Endothelial cell of umbilical vein (primary cell): Measurements from ENCODE around the gene ADIPOR2. TPM values are rescaled to one million over a fixed set of nuclear protein-coding genes. Genes with fewer than 3 reads are reported as not detected.

Experiments
- BruUV-seq: library from RNA; stranded (reverse); fragments of 400-500 nt; replicated peaks from 2 replicates; lab custom pipeline; 2021; lab: Mats Ljungman, UMichigan
- CTCF ChIA-PET: fragments of 300-600, 350-600 bp; sonication (Branson Sonifier 250); formaldehyde crosslinking; loops from one replicate; lab custom pipeline; 2021; ENCODE audit warnings: antibody characterized with exemption, inconsistent platforms; lab: Charles Lee
- POLR2A ChIA-PET: fragments of 300-600, 350-600 bp; sonication (Branson Sonifier 250); formaldehyde crosslinking; loops from one replicate; lab custom pipeline; 2021; ENCODE audit warnings: antibody characterized with exemption, inconsistent platforms; lab: Charles Lee
- DNase-seq: peaks from one replicate; pipeline ENCODE4 v3.0.0-alpha.2; 2011; ENCODE audit warnings: low read depth, low spot score
- FAIRE-seq: peaks from 2 replicates; lab custom pipeline; 2011; peaks lifted over from hg19 to GRCh38; lab: Jason Lieb, UNC
- H2AFZ ChIP-seq: 2 replicates; pipeline ENCODE4 v1.6.0; 2012; ENCODE audit warnings: low read depth, low read length, control low read depth, inconsistent platforms
- H3K27ac ChIP-seq: 2 replicates; pipeline ENCODE4 v1.5.1; 2011; ENCODE audit warnings: low read depth, mild to moderate bottlenecking, control low read depth, low read length, moderate library complexity; ENCODE audit not compliant: insufficient read depth
- H3K27me3 ChIP-seq, 2 experiments: 2 replicates each; pipeline versions ENCODE4 v1.6.0 to v1.6.1; 2011; ENCODE audit warnings: low read length in 2 of 2, mixed read lengths in 1 of 2; ENCODE audit not compliant: control insufficient read depth in 2 of 2, insufficient read depth in 2 of 2
- H3K36me3 ChIP-seq, 2 experiments: 2 replicates in 1 of 2; 3 replicates in 1 of 2; pipeline ENCODE4 v1.5.1; 2011; ENCODE audit warnings: low read length in 2 of 2, mild to moderate bottlenecking in 1 of 2, moderate library complexity in 1 of 2; ENCODE audit not compliant: control insufficient read depth in 2 of 2, insufficient read depth in 2 of 2; ENCODE audit errors: extremely low read depth in 1 of 2
- H3K4me1 ChIP-seq: 3 replicates; pipeline ENCODE4 v1.5.1; 2011; ENCODE audit warnings: mild to moderate bottlenecking, low read length; ENCODE audit not compliant: control insufficient read depth, insufficient read depth; ENCODE audit errors: extremely low read depth
- H3K4me2 ChIP-seq: 2 replicates; pipeline ENCODE4 v1.6.1; 2011; ENCODE audit warnings: low read length, control low read depth, mixed read lengths; ENCODE audit not compliant: insufficient read depth
- H3K4me3 ChIP-seq, 3 experiments: fragments of 200-600 bp in 1 of 3; sonication (generic), shearing (Covaris generic) in 1 of 3; replicated peaks in 1 of 3; 2 replicates each; pipeline ENCODE4 v1.5.1; 2011 to 2016; ENCODE audit warnings: control low read depth in 3 of 3, low read length in 3 of 3, mild to moderate bottlenecking in 2 of 3, inconsistent platforms in 1 of 3, low read depth in 1 of 3, moderate library complexity in 1 of 3; ENCODE audit not compliant: insufficient read depth in 1 of 3
- H3K79me2 ChIP-seq: 2 replicates; pipeline ENCODE4 v1.6.0; 2012; ENCODE audit warnings: low read length, inconsistent platforms; ENCODE audit not compliant: control insufficient read depth, insufficient read depth
- H3K9ac ChIP-seq: replicated peaks from 2 replicates; pipeline ENCODE3; 2011; ENCODE audit warnings: low read length, control low read depth; ENCODE audit not compliant: insufficient read depth; ENCODE audit errors: extremely low read depth
- H3K9me1 ChIP-seq: replicated peaks from 3 replicates; pipeline ENCODE4 v1.6.0; 2011; ENCODE audit warnings: mild to moderate bottlenecking, low read length; ENCODE audit not compliant: control insufficient read depth, insufficient read depth; ENCODE audit errors: extremely low read depth
- H3K9me3 ChIP-seq: replicated peaks from 2 replicates; pipeline ENCODE4 v1.5.1; 2012; ENCODE audit warnings: low read length, inconsistent platforms; ENCODE audit not compliant: control insufficient read depth, insufficient read depth
- H4K20me1 ChIP-seq: replicated peaks from 2 replicates; pipeline ENCODE3; 2011; ENCODE audit warnings: mild to moderate bottlenecking, low read length; ENCODE audit not compliant: control insufficient read depth, insufficient read depth; ENCODE audit errors: extremely low read depth
- CTCF ChIP-seq, 2 donors: IDR thresholded peaks; 1 replicate in 1 of 2; 2 replicates in 1 of 2; pipeline ENCODE4 v1.5.1; 2011; ENCODE audit warnings: low read length in 2 of 2, mild to moderate bottlenecking in 2 of 2, moderate library complexity in 2 of 2, control low read depth in 1 of 2, inconsistent platforms in 1 of 2, low read depth in 1 of 2; ENCODE audit not compliant: insufficient read depth in 1 of 2; ENCODE audit errors: extremely low read depth in 1 of 2
- EZH2 ChIP-seq: IDR thresholded peaks from 2 replicates; pipeline ENCODE4 v1.6.1; 2012; ENCODE audit warnings: borderline replicate concordance, low read depth, mild to moderate bottlenecking, moderate library complexity, low read length, inconsistent platforms; ENCODE audit not compliant: severe bottlenecking
- FOS ChIP-seq: IDR thresholded peaks from 2 replicates; pipeline ENCODE4 v1.6.1; 2011; ENCODE audit warnings: mild to moderate bottlenecking, low read length, moderate library complexity, borderline replicate concordance; ENCODE audit not compliant: insufficient read depth
- GATA2 ChIP-seq: IDR thresholded peaks from 2 replicates; pipeline ENCODE4 v1.7.0; 2011; ENCODE audit warnings: low read depth, mild to moderate bottlenecking, moderate library complexity, mixed read lengths, low read length; ENCODE audit not compliant: insufficient read length, insufficient read depth
- JUN ChIP-seq: IDR thresholded peaks from 2 replicates; pipeline ENCODE4 v1.6.1; 2011; ENCODE audit warnings: borderline replicate concordance, low read depth; ENCODE audit not compliant: insufficient read length, insufficient read depth
- MAX ChIP-seq: IDR thresholded peaks from 2 replicates; pipeline ENCODE4 v1.6.1; 2011; ENCODE audit not compliant: insufficient read depth, insufficient read length
- MYC ChIP-seq: IDR thresholded peaks from one replicate; pipeline ENCODE4 v1.6.1; 2011; ENCODE audit warnings: mild to moderate bottlenecking, low read depth, low read length
- POLR2A ChIP-seq: IDR thresholded peaks from 2 replicates; pipeline ENCODE4 v1.6.1; 2012; ENCODE audit warnings: low read depth, mild to moderate bottlenecking, control low read depth, low read length
- POLR2AphosphoS5 ChIP-seq: IDR thresholded peaks from 2 replicates; pipeline ENCODE4 v1.6.1; 2012; ENCODE audit warnings: low read depth, mild to moderate bottlenecking, control low read depth, low read length, moderate library complexity; ENCODE audit not compliant: insufficient read depth
- dilution Hi-C: fragments of 300-500 bp; cut with MboI; formaldehyde crosslinking; loops from one replicate; pipeline ENCODE4 v1.15.0; 2019; ENCODE audit warnings: low sequenced_read_pairs; ENCODE audit not compliant: extremely low pct_ligation_motif_present
- intact Hi-C: fragments of 100-400 bp; cut with micrococcal nuclease; formaldehyde crosslinking; loops from one replicate; pipeline ENCODE4 v1.10.0; 2022
- polyA plus RNA-seq, 4 experiments: library from polyadenylated mRNA; depleted of rRNA in 3 of 4; stranded (reverse) in 3 of 4; unstranded in 1 of 4; fragments of >200 nt; gene quantifications; 2 replicates each; pipeline versions ENCODE4 v1.2.1 to v1.2.3, GENCODE V29; 2011 to 2012; ENCODE audit warnings: missing spikeins in 1 of 4
- total RNA-seq: library from RNA; stranded (reverse); gene quantifications from 2 replicates; pipeline ENCODE4 v1.2.3, GENCODE V29; 2021

Gene ADIPOR2
- total and polyA plus RNA-seq, 2 donors (not counting 3 experiments of a cell fraction or from before 2014, with no cell fraction given) = 22.5 to 57.3 TPM

GRCh38 chr12:1670358-1671268 lies 20.3 kb upstream of the ADIPOR2 start:
- H3K9me1 ChIP-seq = no peaks in the 10 kb centered on the region
- DNase-seq (no peak), FAIRE-seq (no peak)
- no peaks in the 10 kb centered on the region for H4K20me1 ChIP-seq
- no peak overlapping the region for H3K9ac ChIP-seq
- ChIA-PET CTCF (interaction anchor here (0.7 to 2.2 kb wide), 7 partner anchors 9 to 120 kb away, joined by 3 to 12 read pairs (median 4); no protein-coding TSS in a partner anchor), POLR2A (no interaction called here)
- no peak overlapping the region for H3K4me3 ChIP-seq
- no peaks in the 10 kb centered on the region for H3K79me2 ChIP-seq
- H3K4me1 ChIP-seq = peaks cover 8% of the 10 kb centered on the region
- no peak overlapping the region for H3K4me2 ChIP-seq
- no peaks in the 10 kb centered on the region for H3K9me3 ChIP-seq
- H2AFZ ChIP-seq = no peak overlapping the region
- H3K27me3 ChIP-seq = no peaks in the 10 kb centered on the region
- intact Hi-C loops = no loop called here
- TF ChIP-seq POLR2AphosphoS5 = no peak
- TF ChIP-seq JUN = no peak
- TF ChIP-seq GATA2 = no peak
- no peak for TF ChIP-seq POLR2A
- TF ChIP-seq FOS = no peak
- no peak for TF ChIP-seq MAX
- no peak for TF ChIP-seq CTCF (IDR thresholded peaks at IDR 0.05; ENCODE audit: extremely low read depth in 1 of 2, insufficient read depth in 1 of 2, low read depth in 1 of 2, low read length in 2 of 2)
- no peak for TF ChIP-seq EZH2
- no peak for TF ChIP-seq MYC
- H3K36me3 ChIP-seq = no peaks in the 10 kb centered on the region
- no TSS peak for BruUV-seq
- no peak overlapping the region for H3K27ac ChIP-seq
- dilution Hi-C loops = no loop called here
